ENCODE results near the gene SARNP.

Gene SARNP

DNA sequence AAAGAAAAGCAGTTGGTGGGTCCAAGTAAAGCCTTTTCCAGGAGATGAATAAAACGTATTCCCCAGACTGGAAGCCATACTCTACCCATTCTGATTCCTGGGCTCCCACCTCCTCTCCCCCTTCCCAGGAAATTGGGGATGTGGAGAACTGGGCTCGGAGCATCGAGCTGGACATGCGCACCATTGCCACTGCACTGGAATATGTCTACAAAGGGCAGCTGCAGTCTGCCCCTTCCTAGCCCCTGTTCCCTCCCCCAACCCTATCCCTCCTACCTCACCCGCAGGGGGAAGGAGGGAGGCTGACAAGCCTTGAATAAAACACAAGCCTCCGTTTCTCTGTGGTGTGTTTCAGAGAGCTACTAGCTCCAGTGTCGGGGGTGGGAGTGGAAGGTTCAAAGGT, 98.2 kb downstream of the SARNP start:
- no peak overlapping the region for H3K4me3 ChIP-seq (ENCODE audit: low read depth, low read length)
- TF ChIP-seq CTCF (IDR thresholded peaks at IDR 0.05; ENCODE audit: borderline replicate concordance, insufficient read depth, low read depth, low read length), result no peak

DNA sequence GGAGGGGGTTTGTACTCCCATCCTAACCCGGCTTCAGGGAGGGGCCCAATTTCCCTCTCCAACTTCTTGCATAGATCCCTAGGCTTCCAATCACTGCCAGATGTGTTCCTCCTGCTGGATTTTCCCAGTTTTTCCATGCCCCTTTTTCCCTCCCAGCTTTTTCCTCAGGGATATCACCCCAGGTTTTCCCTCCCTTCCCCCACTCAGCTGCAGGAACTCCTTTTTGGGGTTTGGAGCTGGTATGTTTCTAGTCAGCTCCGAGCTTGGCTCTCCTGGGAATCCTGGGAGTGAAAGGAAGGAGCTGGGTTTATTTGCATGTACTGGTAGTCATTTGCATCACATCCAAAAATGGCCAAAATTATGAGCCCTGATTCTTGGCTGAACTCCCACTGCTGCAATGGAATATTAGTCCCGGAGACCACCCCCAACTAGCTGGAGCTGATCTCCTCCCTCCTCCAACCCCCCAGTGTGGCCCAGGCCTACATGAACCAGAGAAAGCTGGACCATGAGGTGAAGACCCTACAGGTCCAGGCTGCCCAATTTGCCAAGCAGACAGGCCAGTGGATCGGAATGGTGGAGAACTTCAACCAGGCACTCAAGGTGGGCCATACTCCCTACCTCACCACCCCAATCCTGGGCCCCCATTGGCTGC, 98.8 kb downstream of the SARNP start:
- no peak for TF ChIP-seq CTCF (IDR thresholded peaks at IDR 0.05; ENCODE audit: borderline replicate concordance, insufficient read depth, low read depth, low read length)
- H3K4me3 ChIP-seq (ENCODE audit: low read depth, low read length), result no peak overlapping the region

DNA sequence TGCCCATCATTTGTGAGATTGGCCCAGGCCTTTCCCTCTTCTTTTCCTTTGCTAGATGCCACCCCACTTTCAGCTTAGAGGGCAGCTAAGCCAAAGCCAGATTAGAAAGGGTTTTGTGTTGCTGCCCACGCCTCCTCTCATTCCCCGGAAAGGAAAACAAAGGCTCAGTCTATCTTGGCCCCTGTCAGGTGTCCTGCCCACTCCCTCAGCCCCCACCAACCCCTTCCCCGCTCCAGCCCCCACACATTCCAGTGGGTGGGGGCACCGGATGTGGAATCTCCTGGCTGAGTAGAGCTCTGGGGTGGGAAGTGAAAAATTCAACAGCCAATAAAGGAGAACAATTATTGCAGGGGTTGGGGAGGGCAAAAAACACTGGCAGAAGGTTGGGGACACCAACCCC, 99.5 kb downstream of the SARNP start:
- no peak overlapping the region for H3K4me3 ChIP-seq (ENCODE audit: low read depth, low read length)
- TF ChIP-seq CTCF (IDR thresholded peaks at IDR 0.05; ENCODE audit: borderline replicate concordance, insufficient read depth, low read depth, low read length), result no peak

- peak overlapping the region; percentile 78 for H3K4me3 ChIP-seq (ENCODE audit: low read depth, low read length)
- TF ChIP-seq CTCF (IDR thresholded peaks at IDR 0.05; ENCODE audit: borderline replicate concordance, insufficient read depth, low read depth, low read length), result no peak
Measured at GRCh38 chr12:55717011-55718007, 100.2 kb downstream of the SARNP start.

- H3K4me3 ChIP-seq (ENCODE audit: low read depth, low read length), result peak overlapping the region; percentile 78
- no peak for TF ChIP-seq CTCF (IDR thresholded peaks at IDR 0.05; ENCODE audit: borderline replicate concordance, insufficient read depth, low read depth, low read length)
Measured at GRCh38 chr12:55716582-55716957, 101.0 kb downstream of the SARNP start.

DNA sequence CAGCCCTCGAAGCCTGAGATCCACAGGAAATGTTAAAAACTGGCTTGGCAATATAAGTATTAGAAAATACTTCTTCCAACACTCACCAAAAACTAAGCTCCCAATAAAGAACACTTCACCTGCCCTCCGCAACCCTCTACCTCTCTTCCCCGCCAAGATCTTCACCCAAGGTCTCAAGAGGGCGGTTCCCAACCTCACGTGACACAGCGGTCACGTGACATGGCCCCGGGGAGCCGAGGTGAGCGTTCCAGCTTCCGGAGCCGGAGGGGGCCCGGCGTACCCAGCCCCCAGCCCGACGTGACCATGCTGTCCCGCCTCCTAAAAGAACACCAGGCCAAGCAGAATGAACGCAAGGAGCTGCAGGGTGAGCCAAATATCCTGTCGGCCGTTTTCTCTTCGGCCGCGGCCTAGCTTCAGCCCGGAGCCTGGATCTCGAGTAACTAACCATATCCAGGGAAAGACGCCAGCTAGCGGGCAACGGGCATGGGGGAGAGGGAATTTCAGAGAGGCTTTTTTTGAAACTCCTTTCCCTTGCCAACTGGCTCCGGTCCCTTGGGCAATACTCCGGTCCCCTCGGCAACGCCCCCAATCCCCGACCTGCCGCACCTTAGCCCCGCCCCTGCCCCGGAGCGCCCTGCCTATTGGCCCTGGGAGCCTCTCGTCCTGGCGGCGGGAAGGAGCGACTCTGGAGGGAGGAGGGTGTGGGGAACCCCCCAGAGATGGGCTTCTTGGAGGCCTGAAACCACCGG, 101.5 kb downstream of the SARNP start, which contains the start of gene BLOC1S1:
BLOC1S1 (plus strand) TSS at position 214 of the 749 bp plus-strand sequence; CDS start at position 220, 6 bp downstream.
- peak within 1 kb of the TSS; percentile 78 for H3K4me3 ChIP-seq (ENCODE audit: low read depth, low read length)
- TF ChIP-seq CTCF (IDR thresholded peaks at IDR 0.05; ENCODE audit: borderline replicate concordance, insufficient read depth, low read depth, low read length), result no peak
